Activated naive CD8-positive, alpha-beta T cell treated with anti-CD3 and anti-CD28 coated beads, Interleukin-2, amount 10 ng/mL, durations not matched to agents 7 days and 5 days (primary cell): ENCODE measurements around the gene CPNE2. TPM values are rescaled to one million over a fixed set of nuclear protein-coding genes. Genes with fewer than 3 reads are reported as not detected.

Experiments
- total RNA-seq, 2 experiments: library from RNA; stranded (reverse); gene quantifications; one replicate each; pipeline ENCODE4 v1.2.3, GENCODE V29; 2021

The CPNE2 gene
- total RNA-seq, 2 experiments from 2014 or later: 11.0 to 11.4 TPM

Other genes with a start within 250 kb of the CPNE2 start
- not detected for gene SLC12A3, start 227.4 kb upstream of the CPNE2 start, total RNA-seq
- gene HERPUD1, start 160.4 kb upstream of the CPNE2 start, total RNA-seq: 100 to 1,000 TPM; 134 to 157 TPM
- gene CETP, start 130.6 kb upstream of the CPNE2 start, total RNA-seq: not detected
- 100 to 1,000 TPM; 401 to 414 TPM for gene NLRC5, start 103.0 kb upstream of the CPNE2 start, total RNA-seq
- gene PSME3IP1, start 93.5 kb downstream of the CPNE2 start, total RNA-seq: 100 to 1,000 TPM; 134 to 140 TPM
- 10 to 100 TPM; 29.5 to 34.3 TPM for gene RSPRY1, start 93.7 kb downstream of the CPNE2 start, total RNA-seq
- 10 to 100 TPM; 34.9 to 37.9 TPM for gene ARL2BP, start 152.7 kb downstream of the CPNE2 start, total RNA-seq
- gene PLLP, start 192.1 kb downstream of the CPNE2 start, total RNA-seq: under 1 TPM; 0.08 to 0.26 TPM